Naive B cell (primary cell): ENCODE results near the gene EVA1B. TPM values are rescaled to one million over a fixed set of nuclear protein-coding genes. Genes with fewer than 3 reads are reported as not detected.

Experiments used
- ATAC-seq, 2 donors: fragments of 150-1000 bp; cut with Tn5 transposase; 2 replicates each; pipeline ENCODE4 v1.10.0; 2021; ENCODE audit warnings: low read depth in 2 of 2, mild to moderate bottlenecking in 2 of 2, moderate library complexity in 2 of 2
- DNase-seq: peaks from one replicate; pipeline ENCODE4 v3.0.0; 2022
- H3K27ac Mint-ChIP-seq, 6 donors: one replicate each; pipeline ENCODE4 v1.8.0; 2020 to 2022; ENCODE audit warnings: mild to moderate bottlenecking in 6 of 6, mixed read lengths in 6 of 6, moderate library complexity in 5 of 6, inconsistent platforms in 2 of 6
- H3K27me3 Mint-ChIP-seq, 3 donors: one replicate each; pipeline ENCODE4 v1.8.0; 2021 to 2022; ENCODE audit warnings: mixed read lengths in 3 of 3, mild to moderate bottlenecking in 1 of 3
- H3K36me3 Mint-ChIP-seq, 2 donors: one replicate each; pipeline ENCODE4 v1.8.0; 2020 to 2022; ENCODE audit warnings: mixed read lengths in 2 of 2, inconsistent platforms in 1 of 2, mild to moderate bottlenecking in 1 of 2
- H3K4me1 Mint-ChIP-seq, 3 donors: one replicate each; pipeline ENCODE4 v1.8.0; 2020 to 2022; ENCODE audit warnings: mixed read lengths in 3 of 3, inconsistent platforms in 1 of 3, mild to moderate bottlenecking in 1 of 3, moderate library complexity in 1 of 3
- H3K4me3 Mint-ChIP-seq, 8 donors: one replicate each; pipeline ENCODE4 v1.8.0; 2020 to 2022; ENCODE audit warnings: mild to moderate bottlenecking in 8 of 8, mixed read lengths in 8 of 8, moderate library complexity in 8 of 8, inconsistent platforms in 2 of 8
- H3K9me3 Mint-ChIP-seq, 7 donors: one replicate each; pipeline ENCODE4 v1.8.0; 2020 to 2022; ENCODE audit warnings: mixed read lengths in 7 of 7, mild to moderate bottlenecking in 5 of 7, inconsistent platforms in 2 of 7, moderate library complexity in 1 of 7
- polyA plus RNA-seq, 6 donors: library from polyadenylated mRNA; unstranded; fragments of 300-500 nt; fragmentation: Illumina TruSeq; gene quantifications; one replicate each; pipeline ENCODE4 v1.2.3, GENCODE V29; 2021; ENCODE audit warnings: low read depth in 6 of 6

The EVA1B gene
- polyA plus RNA-seq, 6 donors from 2014 or later, result 0.52 to 1.3 (median 0.74) TPM; not detected in 2

DNA sequence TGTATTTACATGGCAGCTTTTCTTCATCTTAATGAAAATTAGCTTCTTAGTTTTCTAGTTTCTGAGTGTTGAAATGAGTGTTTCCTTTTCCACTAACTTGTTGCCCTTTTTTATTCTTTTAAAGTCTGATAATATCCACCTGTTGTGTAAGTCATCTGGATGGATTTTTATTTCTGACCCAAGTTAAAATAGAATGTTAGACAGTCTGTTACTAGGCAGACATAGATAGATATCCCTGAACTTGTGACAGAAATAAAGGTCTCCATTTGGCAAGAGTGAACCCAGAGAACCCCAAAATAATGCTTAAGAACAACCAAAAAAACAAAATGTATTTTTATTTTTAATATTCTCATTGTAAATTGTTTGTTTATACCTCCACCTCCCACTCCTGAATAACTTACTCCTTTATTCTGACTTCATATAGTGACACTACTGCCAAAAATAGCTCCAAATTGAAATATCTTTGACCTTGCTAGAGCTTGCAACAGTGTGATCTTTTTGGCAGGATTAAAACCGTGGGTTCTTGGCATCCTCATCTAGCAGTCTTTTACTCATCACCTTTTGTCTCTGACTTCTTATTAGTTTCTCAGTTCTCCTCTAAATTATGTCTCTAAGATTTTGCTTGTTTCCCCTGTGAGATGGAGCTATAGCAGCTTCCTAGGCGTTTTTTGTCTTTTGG is 44.2 kb downstream of the EVA1B start:
- no peak overlapping the region for H3K4me3 Mint-ChIP-seq
- H3K9me3 Mint-ChIP-seq, result no peaks in the 10 kb centered on the region
- H3K27me3 Mint-ChIP-seq, result no peaks in the 10 kb centered on the region
- H3K27ac Mint-ChIP-seq, result peak overlapping the region; percentile 2 to 93 (median 81)
- peaks cover 12 to 15% (median 13%) of the 10 kb centered on the region in 3 donors for H3K4me1 Mint-ChIP-seq
- ATAC-seq (no peak), DNase-seq (no peak)
- H3K36me3 Mint-ChIP-seq, result peaks cover 4 to 10% of the 10 kb centered on the region in 2 donors

DNA sequence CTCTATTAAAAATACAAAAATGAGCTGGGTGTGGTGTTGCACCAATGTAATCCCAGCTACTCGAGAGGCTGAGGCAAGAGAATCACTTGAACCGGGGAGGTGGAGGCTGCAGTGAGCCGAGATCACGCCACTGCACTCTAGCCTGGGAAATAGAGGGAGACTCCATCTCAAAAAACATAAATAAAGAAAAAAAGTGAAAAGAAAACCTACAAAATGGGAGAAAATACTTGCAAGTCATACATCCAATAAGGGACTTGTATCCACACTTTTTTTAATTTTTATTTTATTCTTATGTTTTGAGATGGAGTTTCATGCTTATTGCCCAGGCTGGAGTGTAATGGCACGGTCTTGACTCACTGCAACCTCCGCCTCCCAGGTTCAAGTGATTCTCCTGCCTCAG is 46.8 kb downstream of the EVA1B start:
- no peak for DNase-seq
- Mint-ChIP-seq H3K27ac (peak overlapping the region in 2 of 6 donors; percentile 65 to 66), H3K4me1 (peaks cover 12 to 27% (median 19%) of the 10 kb centered on the region in 3 donors), H3K36me3 (no peaks in the 10 kb centered on the region), H3K9me3 (no peaks in the 10 kb centered on the region), H3K4me3 (no peak overlapping the region), H3K27me3 (no peaks in the 10 kb centered on the region)
- ATAC-seq, result no peak

DNA sequence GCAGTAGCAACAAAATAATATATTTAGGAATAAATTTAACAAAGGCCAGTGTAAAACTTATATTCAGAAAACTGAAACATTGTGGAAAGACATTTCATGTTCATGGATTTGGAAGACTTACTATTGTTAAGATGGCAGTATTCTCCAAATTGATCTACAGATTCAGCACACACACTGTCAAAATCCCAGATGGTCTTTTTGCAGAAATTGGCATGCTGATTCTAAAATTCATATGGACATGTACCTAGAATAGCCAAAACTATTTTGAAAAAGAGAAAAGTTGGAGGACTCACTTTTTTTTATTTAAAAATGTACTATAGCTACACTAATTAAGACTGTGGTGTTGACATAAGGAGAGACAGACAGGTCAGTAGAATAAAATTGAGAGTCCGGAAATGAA is 49.2 kb downstream of the EVA1B start:
- peaks cover 6 to 21% (median 17%) of the 10 kb centered on the region in 3 donors for H3K4me1 Mint-ChIP-seq
- no peak overlapping the region for H3K27ac Mint-ChIP-seq
- ATAC-seq (no peak), DNase-seq (no peak)
- H3K36me3 Mint-ChIP-seq, result no peaks in the 10 kb centered on the region
- no peaks in the 10 kb centered on the region for H3K9me3 Mint-ChIP-seq
- no peak overlapping the region for H3K4me3 Mint-ChIP-seq
- H3K27me3 Mint-ChIP-seq, result no peaks in the 10 kb centered on the region

DNA sequence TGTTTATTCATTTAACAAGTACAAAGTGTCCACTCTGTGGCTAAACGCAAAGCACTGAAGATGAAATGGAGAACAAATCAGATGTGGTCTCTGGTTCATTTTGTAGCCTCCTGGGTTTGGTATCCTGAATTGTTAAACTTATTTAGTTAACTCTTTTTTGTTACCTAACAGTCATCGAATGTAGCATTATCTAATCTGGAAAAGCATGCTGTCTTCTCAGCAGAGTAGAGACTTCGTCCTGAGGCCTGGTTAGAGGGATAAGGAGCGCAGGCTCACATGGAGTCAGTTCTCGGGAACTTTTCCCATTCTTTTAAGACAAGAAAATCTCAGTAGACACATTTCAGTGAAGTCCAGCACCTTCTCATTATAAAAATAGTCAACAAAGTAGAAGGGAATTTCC is 50.4 kb downstream of the EVA1B start:
- DNase-seq, result no peak
- ATAC-seq, result no peak
- peaks cover 7 to 29% (median 15%) of the 10 kb centered on the region in 3 donors for H3K4me1 Mint-ChIP-seq
- peak overlapping the region in 4 of 6 donors; percentile 18 to 66 (median 48) for H3K27ac Mint-ChIP-seq
- H3K9me3 Mint-ChIP-seq, result no peaks in the 10 kb centered on the region
- H3K4me3 Mint-ChIP-seq, result no peak overlapping the region
- no peaks in the 10 kb centered on the region for H3K36me3 Mint-ChIP-seq
- H3K27me3 Mint-ChIP-seq, result no peaks in the 10 kb centered on the region

Other genes with a start within 250 kb of the EVA1B start
- not detected for gene TEKT2, start 239.6 kb downstream of the EVA1B start, polyA plus RNA-seq
- 10 to 100 TPM; 16.0 to 32.2 (median 19.2) TPM for gene ADPRS, start 234.8 kb downstream of the EVA1B start, polyA plus RNA-seq
- under 1 TPM in 3 of 6 donors, not detected in 3; 0.10 to 0.25 (median 0.19) TPM for gene COL8A2, start 198.4 kb downstream of the EVA1B start, polyA plus RNA-seq
- gene TRAPPC3, start 174.2 kb downstream of the EVA1B start, polyA plus RNA-seq, result 100 to 1,000 TPM; 103 to 185 (median 109) TPM
- 10 to 100 TPM in 1 of 6 donors, 1 to 10 TPM in 5; 2.6 to 12.5 (median 5.3) TPM for gene MAP7D1, start 167.5 kb downstream of the EVA1B start, polyA plus RNA-seq
- 100 to 1,000 TPM; 109 to 142 (median 131) TPM for gene THRAP3, start 99.2 kb downstream of the EVA1B start, polyA plus RNA-seq
- under 1 TPM in 4 of 6 donors, not detected in 2; 0.23 to 0.51 (median 0.36) TPM for gene SH3D21, start 17.3 kb downstream of the EVA1B start, polyA plus RNA-seq
- 100 to 1,000 TPM in 1 of 6 donors, 10 to 100 TPM in 5; 62.3 to 105 (median 73.3) TPM for gene STK40, start 62.3 kb upstream of the EVA1B start, polyA plus RNA-seq
- gene LSM10, start 74.3 kb upstream of the EVA1B start, polyA plus RNA-seq, result 100 to 1,000 TPM; 358 to 480 (median 448) TPM
- gene OSCP1, start 126.8 kb upstream of the EVA1B start, polyA plus RNA-seq, result under 1 TPM in 1 of 6 donors, not detected in 5; 0.62 TPM
- gene MRPS15, start 140.7 kb upstream of the EVA1B start, polyA plus RNA-seq, result 10 to 100 TPM; 55.6 to 86.7 (median 62.4) TPM
- 1 to 10 TPM in 3 of 6 donors, under 1 TPM in 3; 0.12 to 4.4 (median 0.78) TPM for gene CSF3R, start 159.3 kb upstream of the EVA1B start, polyA plus RNA-seq